ENCODE data around the gene CD44. TPM values are rescaled to one million over a fixed set of nuclear protein-coding genes. Genes with fewer than 3 reads are reported as not detected.

CD44 gene
- total RNA-seq, 1 donor from 2014 or later: 0.65 TPM

DNA sequence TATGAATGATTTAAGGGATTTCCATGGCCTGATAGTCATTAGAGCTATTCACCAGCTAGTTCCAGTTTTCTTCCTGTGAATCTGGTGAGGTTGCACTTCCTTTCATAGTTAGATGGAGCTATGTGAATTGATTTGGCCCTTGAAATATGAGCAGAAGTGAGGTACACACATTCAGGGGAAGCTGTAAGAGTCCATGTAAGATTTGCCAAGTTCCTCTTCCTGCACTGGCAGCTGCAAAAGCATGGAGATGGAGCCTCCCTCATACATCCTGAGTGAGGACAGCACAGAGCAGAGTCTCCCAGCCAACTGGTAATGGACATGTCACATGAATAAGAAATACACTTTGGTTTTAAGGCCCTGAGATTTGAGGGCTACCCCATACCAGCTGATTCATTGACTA lies 111.7 kb downstream of the CD44 start:
- DNase-seq (ENCODE audit: low read depth, low spot score): no peak
- Mint-ChIP-seq H3K27ac (ENCODE audit: unreplicated experiment) (no peak overlapping the region), H3K27me3 (ENCODE audit: low read depth) (peaks cover 3% of the 10 kb centered on the region), H3K9me3 (no peaks in the 10 kb centered on the region), H3K4me3 (no peak overlapping the region), H3K36me3 (ENCODE audit: low read depth) (no peaks in the 10 kb centered on the region), H3K4me1 (no peaks in the 10 kb centered on the region)
- TF ChIP-seq, protein P1, sequence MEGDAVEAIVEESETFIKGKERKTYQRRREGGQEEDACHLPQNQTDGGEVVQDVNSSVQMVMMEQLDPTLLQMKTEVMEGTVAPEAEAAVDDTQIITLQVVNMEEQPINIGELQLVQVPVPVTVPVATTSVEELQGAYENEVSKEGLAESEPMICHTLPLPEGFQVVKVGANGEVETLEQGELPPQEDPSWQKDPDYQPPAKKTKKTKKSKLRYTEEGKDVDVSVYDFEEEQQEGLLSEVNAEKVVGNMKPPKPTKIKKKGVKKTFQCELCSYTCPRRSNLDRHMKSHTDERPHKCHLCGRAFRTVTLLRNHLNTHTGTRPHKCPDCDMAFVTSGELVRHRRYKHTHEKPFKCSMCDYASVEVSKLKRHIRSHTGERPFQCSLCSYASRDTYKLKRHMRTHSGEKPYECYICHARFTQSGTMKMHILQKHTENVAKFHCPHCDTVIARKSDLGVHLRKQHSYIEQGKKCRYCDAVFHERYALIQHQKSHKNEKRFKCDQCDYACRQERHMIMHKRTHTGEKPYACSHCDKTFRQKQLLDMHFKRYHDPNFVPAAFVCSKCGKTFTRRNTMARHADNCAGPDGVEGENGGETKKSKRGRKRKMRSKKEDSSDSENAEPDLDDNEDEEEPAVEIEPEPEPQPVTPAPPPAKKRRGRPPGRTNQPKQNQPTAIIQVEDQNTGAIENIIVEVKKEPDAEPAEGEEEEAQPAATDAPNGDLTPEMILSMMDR (conservative IDR thresholded peaks at IDR 0.05): no peak

GRCh38 chr11:35253237-35253636 lies 114.3 kb downstream of the CD44 start:
- no peak for DNase-seq (ENCODE audit: low read depth, low spot score)
- H3K4me3 Mint-ChIP-seq: no peak overlapping the region
- H3K9me3 Mint-ChIP-seq: no peaks in the 10 kb centered on the region
- no peaks in the 10 kb centered on the region for H3K4me1 Mint-ChIP-seq
- no peaks in the 10 kb centered on the region for H3K36me3 Mint-ChIP-seq (ENCODE audit: low read depth)
- peaks cover 3% of the 10 kb centered on the region for H3K27me3 Mint-ChIP-seq (ENCODE audit: low read depth)
- TF ChIP-seq, protein P1 (conservative IDR thresholded peaks at IDR 0.05): no peak
- no peak overlapping the region for H3K27ac Mint-ChIP-seq (ENCODE audit: unreplicated experiment)

- no peaks in the 10 kb centered on the region for H3K36me3 Mint-ChIP-seq (ENCODE audit: low read depth)
- no peak overlapping the region for H3K27ac Mint-ChIP-seq (ENCODE audit: unreplicated experiment)
- H3K4me3 Mint-ChIP-seq: no peak overlapping the region
- H3K9me3 Mint-ChIP-seq: no peaks in the 10 kb centered on the region
- TF ChIP-seq, protein P1 (conservative IDR thresholded peaks at IDR 0.05): no peak
- DNase-seq (ENCODE audit: low read depth, low spot score): no peak
- no peaks in the 10 kb centered on the region for H3K4me1 Mint-ChIP-seq
- peaks cover 6% of the 10 kb centered on the region for H3K27me3 Mint-ChIP-seq (ENCODE audit: low read depth)
Observed at GRCh38 chr11:35255514-35255913, 116.5 kb downstream of the CD44 start.

GRCh38 chr11:35256296-35256695 lies 117.3 kb downstream of the CD44 start:
- no peak for DNase-seq (ENCODE audit: low read depth, low spot score)
- Mint-ChIP-seq H3K4me3 (no peak overlapping the region), H3K9me3 (no peaks in the 10 kb centered on the region), H3K27me3 (ENCODE audit: low read depth) (peaks cover 10% of the 10 kb centered on the region), H3K4me1 (no peaks in the 10 kb centered on the region), H3K27ac (ENCODE audit: unreplicated experiment) (no peak overlapping the region), H3K36me3 (ENCODE audit: low read depth) (no peaks in the 10 kb centered on the region)
- TF ChIP-seq, protein P1 (conservative IDR thresholded peaks at IDR 0.05): no peak

DNA sequence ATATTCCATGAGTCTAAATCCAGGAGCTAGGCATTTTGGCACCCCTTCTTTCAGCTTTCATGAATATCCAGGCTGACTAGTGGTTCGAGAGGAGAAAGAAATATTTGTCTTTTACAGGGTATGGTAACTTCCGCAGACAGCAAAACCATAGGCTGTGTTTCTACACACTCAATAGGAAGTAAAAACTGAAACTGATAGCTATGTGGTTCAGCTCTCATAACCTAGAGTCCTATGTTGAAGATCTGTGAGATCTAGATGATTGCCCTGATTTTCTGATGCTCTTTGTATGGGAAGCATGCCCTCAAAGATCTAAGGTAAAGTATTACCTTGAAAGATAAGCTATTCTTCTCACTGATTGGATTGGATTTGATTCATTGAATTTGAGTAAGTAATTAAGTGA lies 118.3 kb downstream of the CD44 start:
- H3K36me3 Mint-ChIP-seq (ENCODE audit: low read depth): no peaks in the 10 kb centered on the region
- no peaks in the 10 kb centered on the region for H3K9me3 Mint-ChIP-seq
- peaks cover 15% of the 10 kb centered on the region for H3K27me3 Mint-ChIP-seq (ENCODE audit: low read depth)
- DNase-seq (ENCODE audit: low read depth, low spot score): no peak
- H3K4me1 Mint-ChIP-seq: no peaks in the 10 kb centered on the region
- no peak overlapping the region for H3K4me3 Mint-ChIP-seq
- TF ChIP-seq, protein P1 (conservative IDR thresholded peaks at IDR 0.05): no peak
- H3K27ac Mint-ChIP-seq (ENCODE audit: unreplicated experiment): no peak overlapping the region

GRCh38 chr11:35259529-35259928 lies 120.6 kb downstream of the CD44 start:
- no peak overlapping the region for H3K27ac Mint-ChIP-seq (ENCODE audit: unreplicated experiment)
- no peaks in the 10 kb centered on the region for H3K9me3 Mint-ChIP-seq

More at GRCh38 chr11:35259529-35259928, 120.6 kb downstream of the CD44 start:
- DNase-seq (ENCODE audit: low read depth, low spot score): no peak
- Mint-ChIP-seq H3K27me3 (ENCODE audit: low read depth) (peaks cover 12% of the 10 kb centered on the region), H3K4me3 (no peak overlapping the region), H3K36me3 (ENCODE audit: low read depth) (no peaks in the 10 kb centered on the region), H3K4me1 (no peaks in the 10 kb centered on the region)
- TF ChIP-seq, protein P1 (conservative IDR thresholded peaks at IDR 0.05): no peak
